ENCODE measurements around the gene SRP68. TPM values are rescaled to one million over a fixed set of nuclear protein-coding genes. Genes with fewer than 3 reads are reported as not detected.

The SRP68 gene
- total and polyA plus RNA-seq, 4 donors, result 17.7 to 36.7 (median 28.7) TPM

DNA sequence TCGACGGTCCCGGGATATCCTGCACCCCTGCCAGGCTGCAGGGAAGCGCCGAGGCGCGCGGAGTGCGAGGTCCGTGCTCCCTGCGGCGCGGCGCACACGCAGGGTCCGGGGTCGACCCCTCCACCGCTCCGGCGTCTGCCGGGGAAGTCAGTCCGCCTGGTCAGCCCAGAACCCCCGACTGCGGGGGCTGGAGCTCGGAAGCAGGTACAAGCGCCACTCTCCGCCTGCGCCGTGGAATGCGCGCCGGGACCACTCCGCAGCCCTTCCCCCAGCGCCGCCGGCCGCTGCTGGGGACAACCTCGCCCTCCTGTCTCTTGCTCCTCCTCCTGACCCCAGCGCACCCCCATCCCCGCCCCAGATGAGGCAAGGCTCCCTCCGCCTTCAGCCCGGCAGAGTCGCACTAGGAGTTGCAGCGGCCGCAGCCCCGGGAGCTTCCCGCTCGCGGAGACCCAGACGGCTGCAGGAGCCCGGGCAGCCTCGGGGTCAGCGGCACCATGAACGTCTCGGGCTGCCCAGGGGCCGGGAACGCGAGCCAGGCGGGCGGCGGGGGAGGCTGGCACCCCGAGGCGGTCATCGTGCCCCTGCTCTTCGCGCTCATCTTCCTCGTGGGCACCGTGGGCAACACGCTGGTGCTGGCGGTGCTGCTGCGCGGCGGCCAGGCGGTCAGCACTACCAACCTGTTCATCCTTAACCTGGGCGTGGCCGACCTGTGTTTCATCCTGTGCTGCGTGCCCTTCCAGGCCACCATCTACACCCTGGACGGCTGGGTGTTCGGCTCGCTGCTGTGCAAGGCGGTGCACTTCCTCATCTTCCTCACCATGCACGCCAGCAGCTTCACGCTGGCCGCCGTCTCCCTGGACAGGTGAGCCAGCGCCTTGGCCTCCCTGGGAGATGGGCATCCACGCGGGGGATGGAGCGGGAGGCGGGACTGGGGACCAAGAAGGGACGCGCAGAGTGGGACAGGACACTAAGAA lies 2.4 kb upstream of the SRP68 start, which contains the start of gene GALR2:
TSS of gene GALR2 (plus strand) at position 392 of the 974 bp plus-strand sequence. CDS start at position 495, 103 bp downstream.
- H3K4me3 ChIP-seq (ENCODE audit: low read depth in 1 of 3, low read length in 3 of 3), result no peak within 1 kb of the TSS
- no peak for DNase-seq (ENCODE audit: low spot score)
- H3K9ac ChIP-seq (ENCODE audit: low read depth in 1 of 2, low read length in 2 of 2), result no peak within 1 kb of the TSS
- 5% methylated on average over 92 of the region's 92 CpGs for WGBS
- H3K4me1 ChIP-seq (ENCODE audit: control insufficient read depth in 4 of 4, insufficient read depth in 4 of 4, low read length in 3 of 4), result peaks cover 14 to 57% (median 26%) of the 10 kb centered on the region in 4 donors
- H3K36me3 ChIP-seq (ENCODE audit: control insufficient read depth in 4 of 4, insufficient read depth in 3 of 4, low read depth in 1 of 4, low read length in 3 of 4), result no peaks in the 10 kb centered on the region
- no peak for TF ChIP-seq EGR1 (IDR thresholded peaks at IDR 0.05; ENCODE audit: low read depth in 2 of 2)
- no peak for TF ChIP-seq YY1 (IDR thresholded peaks at IDR 0.05)
- TF ChIP-seq RAD21 (IDR thresholded peaks at IDR 0.05), result no peak
- no peak for TF ChIP-seq RXRA (IDR thresholded peaks at IDR 0.05)
- TF ChIP-seq GABPA (IDR thresholded peaks at IDR 0.05 in 1 of 2, conservative IDR thresholded peaks at IDR 0.05 in 1 of 2), result no peak
- TF ChIP-seq HNF4A (conservative IDR thresholded peaks at IDR 0.05), result no peak
- no peak for TF ChIP-seq FOXA2 (IDR thresholded peaks at IDR 0.05)
- no peak for TF ChIP-seq NR2F2 (IDR thresholded peaks at IDR 0.05)
- TF ChIP-seq, protein P1, sequence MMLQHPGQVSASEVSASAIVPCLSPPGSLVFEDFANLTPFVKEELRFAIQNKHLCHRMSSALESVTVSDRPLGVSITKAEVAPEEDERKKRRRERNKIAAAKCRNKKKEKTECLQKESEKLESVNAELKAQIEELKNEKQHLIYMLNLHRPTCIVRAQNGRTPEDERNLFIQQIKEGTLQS (IDR thresholded peaks at IDR 0.05), result no peak
- TF ChIP-seq JUND (IDR thresholded peaks at IDR 0.05), result no peak
- TF ChIP-seq, protein P2, sequence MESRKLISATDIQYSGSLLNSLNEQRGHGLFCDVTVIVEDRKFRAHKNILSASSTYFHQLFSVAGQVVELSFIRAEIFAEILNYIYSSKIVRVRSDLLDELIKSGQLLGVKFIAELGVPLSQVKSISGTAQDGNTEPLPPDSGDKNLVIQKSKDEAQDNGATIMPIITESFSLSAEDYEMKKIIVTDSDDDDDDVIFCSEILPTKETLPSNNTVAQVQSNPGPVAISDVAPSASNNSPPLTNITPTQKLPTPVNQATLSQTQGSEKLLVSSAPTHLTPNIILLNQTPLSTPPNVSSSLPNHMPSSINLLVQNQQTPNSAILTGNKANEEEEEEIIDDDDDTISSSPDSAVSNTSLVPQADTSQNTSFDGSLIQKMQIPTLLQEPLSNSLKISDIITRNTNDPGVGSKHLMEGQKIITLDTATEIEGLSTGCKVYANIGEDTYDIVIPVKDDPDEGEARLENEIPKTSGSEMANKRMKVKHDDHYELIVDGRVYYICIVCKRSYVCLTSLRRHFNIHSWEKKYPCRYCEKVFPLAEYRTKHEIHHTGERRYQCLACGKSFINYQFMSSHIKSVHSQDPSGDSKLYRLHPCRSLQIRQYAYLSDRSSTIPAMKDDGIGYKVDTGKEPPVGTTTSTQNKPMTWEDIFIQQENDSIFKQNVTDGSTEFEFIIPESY (IDR thresholded peaks at IDR 0.05), result no peak
- TF ChIP-seq, protein P3, sequence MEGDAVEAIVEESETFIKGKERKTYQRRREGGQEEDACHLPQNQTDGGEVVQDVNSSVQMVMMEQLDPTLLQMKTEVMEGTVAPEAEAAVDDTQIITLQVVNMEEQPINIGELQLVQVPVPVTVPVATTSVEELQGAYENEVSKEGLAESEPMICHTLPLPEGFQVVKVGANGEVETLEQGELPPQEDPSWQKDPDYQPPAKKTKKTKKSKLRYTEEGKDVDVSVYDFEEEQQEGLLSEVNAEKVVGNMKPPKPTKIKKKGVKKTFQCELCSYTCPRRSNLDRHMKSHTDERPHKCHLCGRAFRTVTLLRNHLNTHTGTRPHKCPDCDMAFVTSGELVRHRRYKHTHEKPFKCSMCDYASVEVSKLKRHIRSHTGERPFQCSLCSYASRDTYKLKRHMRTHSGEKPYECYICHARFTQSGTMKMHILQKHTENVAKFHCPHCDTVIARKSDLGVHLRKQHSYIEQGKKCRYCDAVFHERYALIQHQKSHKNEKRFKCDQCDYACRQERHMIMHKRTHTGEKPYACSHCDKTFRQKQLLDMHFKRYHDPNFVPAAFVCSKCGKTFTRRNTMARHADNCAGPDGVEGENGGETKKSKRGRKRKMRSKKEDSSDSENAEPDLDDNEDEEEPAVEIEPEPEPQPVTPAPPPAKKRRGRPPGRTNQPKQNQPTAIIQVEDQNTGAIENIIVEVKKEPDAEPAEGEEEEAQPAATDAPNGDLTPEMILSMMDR (IDR thresholded peaks at IDR 0.05; ENCODE audit: low read depth, low read length, missing input control), result no peak
- no peak for TF ChIP-seq MAX (IDR thresholded peaks at IDR 0.05)
- TF ChIP-seq TAF1 (conservative IDR thresholded peaks at IDR 0.05), result no peak
- TF ChIP-seq REST (IDR thresholded peaks at IDR 0.05), result no peak
- no peak for TF ChIP-seq HNF4G (IDR thresholded peaks at IDR 0.05)
- TF ChIP-seq SP1 (IDR thresholded peaks at IDR 0.05), result no peak
- no peak for TF ChIP-seq FOXA1 (IDR thresholded peaks at IDR 0.05)
- H3K27ac ChIP-seq (ENCODE audit: low read depth in 1 of 2, low read length in 2 of 2), result no peak within 1 kb of the TSS
- H3K27me3 ChIP-seq (ENCODE audit: control insufficient read depth in 4 of 4, insufficient read depth in 4 of 4, low read length in 3 of 4), result peaks cover 0 to 20% (median 9%) of the 10 kb centered on the region in 4 donors
- H3K9me3 ChIP-seq (ENCODE audit: control insufficient read depth in 4 of 4, low read length in 3 of 4), result no peaks in the 10 kb centered on the region
